Epithelial cell of umbilical artery (primary cell): Measurements from ENCODE around the gene PRR23B. TPM values are rescaled to one million over a fixed set of nuclear protein-coding genes. Genes with fewer than 3 reads are reported as not detected.

ENCODE experiments used
- total RNA-seq: library from RNA; depleted of rRNA; stranded (reverse); fragments of >200 nt; gene quantifications from 2 replicates; pipeline ENCODE4 v1.2.3, GENCODE V29; 2014

PRR23B gene
- total RNA-seq = not detected in 2 replicates

DNA sequence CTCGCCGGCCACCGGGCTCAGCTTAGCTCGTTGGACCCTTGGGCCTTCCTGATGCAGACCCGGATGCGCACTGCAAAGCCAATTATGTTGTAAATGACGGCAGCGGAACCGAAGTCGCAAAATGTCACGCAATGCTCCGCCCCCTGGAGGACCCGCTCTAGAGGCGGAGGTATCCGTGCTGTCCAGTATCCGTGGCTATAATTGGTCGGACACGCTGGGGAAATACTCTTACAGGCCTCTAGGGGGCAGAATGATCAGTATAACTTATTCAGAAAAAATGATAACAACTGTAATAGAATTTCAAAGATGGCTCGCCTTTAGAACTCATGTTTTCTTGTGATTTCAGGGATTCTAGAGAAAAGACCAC lies at the start of gene PRR23B:
PRR23B (minus strand) TSS at position 59 of the 367 bp plus-strand sequence. CDS start 265 bp downstream, outside the sequence.

GRCh38 chr3:139044366-139045210 lies 23.9 kb upstream of the PRR23B start, which contains the start of gene PRR23C:
Gene PRR23C, minus strand, starts transcription at chr3:139044892. Its CDS starts 272 bp downstream, at chr3:139044620.

DNA sequence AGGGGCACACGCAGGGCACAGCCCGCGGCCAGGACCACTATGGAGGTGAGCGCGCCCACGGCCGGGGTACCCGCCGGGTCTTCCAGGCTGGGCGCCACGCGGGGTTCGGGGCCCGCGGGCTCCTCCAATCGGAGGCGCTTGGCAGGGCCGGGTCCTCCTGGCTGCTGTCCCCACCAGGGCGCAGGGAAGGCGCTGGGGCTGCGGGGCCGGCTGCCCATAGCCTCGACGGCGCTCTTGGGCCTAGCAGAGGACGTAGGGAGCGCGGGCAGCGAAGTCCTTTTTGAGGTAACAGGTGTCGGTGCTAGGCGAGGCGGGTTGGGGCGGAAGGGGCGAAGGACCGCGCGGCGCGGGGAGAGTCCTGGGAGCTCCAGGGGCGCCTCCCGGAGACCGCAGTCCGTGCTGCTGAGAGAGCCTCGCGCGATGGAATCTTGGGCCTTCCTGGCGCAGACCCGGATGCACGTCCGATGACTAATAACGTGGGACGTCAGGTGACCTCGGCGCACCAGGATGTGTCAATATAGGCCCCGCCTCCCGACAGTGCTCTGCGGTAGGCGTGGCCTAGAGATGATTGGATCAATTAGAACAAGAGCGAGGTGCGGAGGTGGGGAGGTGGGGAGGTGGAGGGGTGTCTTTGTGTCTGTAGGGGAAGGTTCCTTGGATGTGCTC lies 14.5 kb downstream of the PRR23B start, which contains the start of gene PRR23A:
PRR23A (minus strand) TSS at position 218 of the 666 bp plus-strand sequence; CDS start at position 218, 0 bp downstream.

Other genes with a start within 250 kb of the PRR23B start
- 14.1 and 16.9 TPM in 2 replicates for gene PIK3CB, start 186.0 kb downstream of the PRR23B start, total RNA-seq
- gene FOXL2, start 73.8 kb downstream of the PRR23B start, total RNA-seq = under 0.01 and 0.30 TPM in 2 replicates
- gene FOXL2NB, start 73.7 kb downstream of the PRR23B start, total RNA-seq = 0.30 TPM in 1 of 2 replicates, not detected in the other
- not detected in 2 replicates for gene PRR23A, start 14.7 kb downstream of the PRR23B start, total RNA-seq
- gene PRR23C, start 24.0 kb upstream of the PRR23B start, total RNA-seq = not detected in 2 replicates